K562 (cell line): ENCODE data around the gene INHBE. TPM values are rescaled to one million over a fixed set of nuclear protein-coding genes. Genes with fewer than 3 reads are reported as not detected.

Experiments
- CBFA2T3 ChIP-seq: fragments of 450-650 bp; IDR thresholded peaks from 2 replicates; pipeline ENCODE4 v1.6.1; 2017
- CCAR2 ChIP-seq: fragments of 200-400 bp; formaldehyde crosslinking; IDR thresholded peaks from 2 replicates; pipeline ENCODE4 v1.6.1; 2017; ENCODE audit warnings: mild to moderate bottlenecking, low read depth, low read length
- CUX1 ChIP-seq: fragments of 200-800 bp; sonication (Bioruptor generic); IDR thresholded peaks from 2 replicates; pipeline ENCODE4 v1.6.1; 2016; ENCODE audit warnings: missing genetic modification characterization, missing compliant biosample characterization
- DPF2 ChIP-seq: fragments of 450-650 bp; IDR thresholded peaks from 2 replicates; pipeline ENCODE4 v1.6.1; 2016
- FOXM1 ChIP-seq, 2 experiments: fragments of 450-650 bp in 1 of 2; sonication (generic) in 1 of 2; formaldehyde crosslinking in 1 of 2; IDR thresholded peaks; 2 replicates each; pipeline versions ENCODE4 v1.6.1 to v1.9.0; 2017 to 2022; ENCODE audit warnings: low read depth in 2 of 2, mild to moderate bottlenecking in 2 of 2, missing genetic modification reagents in 1 of 2, moderate library complexity in 1 of 2
- FOXP1 ChIP-seq: sonication (generic); formaldehyde crosslinking; IDR thresholded peaks from 2 replicates; pipeline ENCODE4 v1.8.0; 2022; ENCODE audit warnings: mild to moderate bottlenecking, missing genetic modification reagents
- HMG20A ChIP-seq: fragments of 450-650 bp; formaldehyde crosslinking; conservative IDR thresholded peaks from 2 replicates; pipeline ENCODE4 v1.4.0; 2020; ENCODE audit warnings: mild to moderate bottlenecking, mixed read lengths
- KAT2B ChIP-seq: IDR thresholded peaks from one replicate; pipeline ENCODE4 v1.6.1; 2012; ENCODE audit warnings: low read depth, mild to moderate bottlenecking, control low read depth, inconsistent platforms, low read length, moderate library complexity
- KDM1A ChIP-seq, 2 experiments: fragments of 450-650 bp; IDR thresholded peaks; 2 replicates each; pipeline ENCODE4 v1.6.1; 2016; ENCODE audit warnings: mild to moderate bottlenecking in 2 of 2
- MYC ChIP-seq, 2 experiments: fragments of 250-450 bp in 1 of 2; sonication (Bioruptor Pico) in 1 of 2; IDR thresholded peaks; 2 replicates each; pipeline versions ENCODE4 v1.5.1 to v1.6.1; 2012 to 2021; ENCODE audit warnings: low read depth in 2 of 2, borderline replicate concordance in 1 of 2, improper control_type of control experiment in 1 of 2, low read length in 1 of 2, mild to moderate bottlenecking in 1 of 2, moderate library complexity in 1 of 2
- NFIX ChIP-seq: fragments of 250-450 bp; sonication (Bioruptor Pico); IDR thresholded peaks from 2 replicates; pipeline ENCODE4 v1.4.0; 2020; ENCODE audit warnings: low read depth, mild to moderate bottlenecking, moderate library complexity
- NR2C2 ChIP-seq, 2 experiments: fragments of 200-800 bp in 1 of 2; sonication (Bioruptor generic) in 1 of 2; sonication (generic) in 1 of 2; formaldehyde crosslinking in 1 of 2; IDR thresholded peaks; 2 replicates each; pipeline versions ENCODE4 v1.6.1 to v1.8.0; 2016 to 2022; ENCODE audit warnings: mild to moderate bottlenecking in 1 of 2, missing compliant biosample characterization in 1 of 2, missing genetic modification characterization in 1 of 2, missing genetic modification reagents in 1 of 2
- POLR2B ChIP-seq: fragments of 450-650 bp; IDR thresholded peaks from 2 replicates; pipeline ENCODE4 v1.6.1; 2018; ENCODE audit warnings: low read depth; ENCODE audit not compliant: partially characterized antibody
- PRPF4 ChIP-seq: fragments of 200-400 bp; formaldehyde crosslinking; IDR thresholded peaks from one replicate; pipeline ENCODE4 v1.6.1; 2017; ENCODE audit warnings: low read length, low read depth, mild to moderate bottlenecking; ENCODE audit not compliant: insufficient read depth, poor library complexity, severe bottlenecking
- RAD51 ChIP-seq: fragments of 450-650 bp; IDR thresholded peaks from 2 replicates; pipeline ENCODE4 v1.7.1; 2016; ENCODE audit warnings: low read depth, mild to moderate bottlenecking, borderline replicate concordance
- SMAD4 ChIP-seq: fragments of 250-450 bp; sonication (Bioruptor Pico); conservative IDR thresholded peaks from 2 replicates; pipeline ENCODE4 v1.8.0; 2021; ENCODE audit warnings: inconsistent platforms, mild to moderate bottlenecking, moderate library complexity
- SMARCA4 ChIP-seq: fragments of 450-650 bp; IDR thresholded peaks from 2 replicates; pipeline ENCODE4 v1.6.1; 2016
- SUPT5H ChIP-seq: fragments of 450-650 bp; IDR thresholded peaks from 2 replicates; pipeline ENCODE4 v1.6.1; 2016
- TAF7 ChIP-seq: fragments of 450-650 bp; IDR thresholded peaks from 2 replicates; pipeline ENCODE4 v1.6.1; 2016; ENCODE audit warnings: missing genetic modification characterization, missing compliant biosample characterization
- TCF3 ChIP-seq: sonication (generic); formaldehyde crosslinking; IDR thresholded peaks from 2 replicates; pipeline ENCODE4 v1.4.0; 2020; ENCODE audit warnings: mild to moderate bottlenecking, missing genetic modification reagents
- XRCC5 ChIP-seq: fragments of 200-400 bp; formaldehyde crosslinking; IDR thresholded peaks from 2 replicates; pipeline ENCODE4 v1.6.1; 2017; ENCODE audit warnings: low read depth, mild to moderate bottlenecking, low read length
- ZBTB26 ChIP-seq: fragments of 450-650 bp; formaldehyde crosslinking; IDR thresholded peaks from 2 replicates; pipeline ENCODE4 v1.4.0; 2022; ENCODE audit warnings: missing genetic modification characterization
- ZFP30 ChIP-seq: fragments of 250-450 bp; sonication (Bioruptor Pico); IDR thresholded peaks from 2 replicates; pipeline ENCODE4 v1.8.0; 2022; ENCODE audit warnings: moderate library complexity, mild to moderate bottlenecking, inconsistent platforms, borderline replicate concordance
- polyA plus RNA-seq, 8 experiments: library from polyadenylated mRNA; depleted of rRNA in 4 of 8; stranded (reverse) in 5 of 8; unstranded in 3 of 8; fragments of >200 nt; fragmentation: Nextera tagmentation in 2 of 8; fragmentation: Illumina TruSeq in 1 of 8; extraction: Ambion mirVana in 2 of 8; extraction: Trizol in 1 of 8; gene quantifications; 2 replicates each; pipeline versions ENCODE4 v1.2.1 to v1.2.3, GENCODE V29; 2011 to 2014; ENCODE audit warnings: inconsistent platforms in 1 of 8, missing spikeins in 1 of 8
- total RNA-seq, 7 experiments: library from RNA; depleted of rRNA in 6 of 7; stranded (reverse); fragments of >200 nt in 6 of 7; fragmentation: Illumina TruSeq in 2 of 7; extraction: Trizol in 2 of 7; gene quantifications; 2 replicates each; pipeline versions ENCODE4 v1.2.1 to v1.2.3, GENCODE V29; 2011 to 2021; ENCODE audit warnings: low replicate concordance in 1 of 7

Gene INHBE
- total and polyA plus RNA-seq, 9 of the 15 experiments (the other 6 are each of a cell fraction or from before 2014, with no cell fraction given), result 0.94 to 9.9 (median 7.3) TPM

- TF ChIP-seq ZFP30 (CRISPR knock-in tag) (no peak), RAD51 (peak; percentile 19; the same call in 1 of the 2 replicates), XRCC5 (no peak), SUPT5H (no peak), POLR2B (no peak), DPF2 (peak; percentile 35; the same call in 1 of the 2 replicates), SMARCA4 (peak; percentile 39; the same call in 1 of the 2 replicates), KAT2B (no peak), HMG20A (CRISPR knock-in tag) (no peak), CBFA2T3 (peak; percentile 61), TAF7 (tag) (no peak), NR2C2 (CRISPR knock-in tag; IDR thresholded peaks at IDR 0.05) (no peak), NR2C2 (tag; IDR thresholded peaks at IDR 0.05) (no peak), FOXM1 (IDR thresholded peaks at IDR 0.05; ENCODE audit: low read depth) (no peak), FOXM1 (CRISPR knock-in tag; IDR thresholded peaks at IDR 0.05; ENCODE audit: low read depth) (no peak), CUX1 (CRISPR knock-in tag) (peak; percentile 29; the same call in 1 of the 2 replicates), TCF3 (CRISPR knock-in tag) (peak; percentile 26; the same call in 1 of the 2 replicates), CCAR2 (no peak), KDM1A (IDR thresholded peaks at IDR 0.05) (peak in 1 of 2 experiments; percentile 19; a peak in 1 of 4 replicates), SMAD4 (no peak), ZBTB26 (CRISPR knock-in tag) (no peak), MYC (IDR thresholded peaks at IDR 0.05; ENCODE audit: low read depth, low read length) (peak; percentile 84), MYC (CRISPR knock-in tag; IDR thresholded peaks at IDR 0.05; ENCODE audit: borderline replicate concordance, low read depth) (no peak), FOXP1 (no peak), PRPF4 (no peak), NFIX (CRISPR knock-in tag) (no peak)
Measured at GRCh38 chr12:57429473-57430111, 25.5 kb upstream of the INHBE start (continued).
